ENCODE measurements around the gene CLDN20. TPM values are rescaled to one million over a fixed set of nuclear protein-coding genes. Genes with fewer than 3 reads are reported as not detected.
A peak's percentile ranks its signal among the peaks of the same experiment; 100 is the strongest.

Gene CLDN20
- polyA plus RNA-seq, 1 of the 3 experiments (the other 2 are of a cell fraction): 0.07 TPM

- peak; percentile 46 for DNase-seq
- ChIA-PET POLR2A (interaction anchor here (0.5 to 1.6 kb wide), 6 partner anchors 16 to 714 kb away, joined by 3 to 5 read pairs (median 4); no protein-coding TSS in a partner anchor), CTCF (interaction anchor here (0.8 to 3.1 kb wide), 10 partner anchors 16 to 447 kb away, joined by 3 to 15 read pairs (median 4); partner anchors contain the start of gene CLDN20)
- 2% methylated on average over 18 of the region's 20 CpGs for WGBS (ENCODE audit: low lambda C conversion rate)
- Histone ChIP-seq H3K9me2 (no peaks in the 10 kb centered on the region), H4K20me1 (ENCODE audit: insufficient read depth) (no peaks in the 10 kb centered on the region), H3K27me3 (ENCODE audit: insufficient read depth) (no peaks in the 10 kb centered on the region), H3K27ac (ENCODE audit: low read depth in 2 of 2, low read length in 1 of 2) (peak overlapping the region; percentile 83 to 97), H3K4me3 (ENCODE audit: low read depth in 2 of 2, low read length in 1 of 2) (peak overlapping the region; percentile 95 to 99), H3K36me3 (replicated peaks in 1 of 2; ENCODE audit: control insufficient read depth in 1 of 2, insufficient read depth in 2 of 2, low read length in 1 of 2) (peaks cover 15 to 25% of the 10 kb centered on the region in 2 experiments), H3K9ac (peak overlapping the region; percentile 75), H3K9me3 (no peaks in the 10 kb centered on the region), H3K4me2 (peak overlapping the region; percentile 71), H3F3A (replicated peaks; ENCODE audit: insufficient read depth) (peaks cover 16% of the 10 kb centered on the region), H3K79me2 (ENCODE audit: insufficient read depth) (peaks cover 41% of the 10 kb centered on the region), H3K4me1 (ENCODE audit: control insufficient read depth in 1 of 2, insufficient read depth in 2 of 2, low read depth in 1 of 2, low read length in 1 of 2) (peaks cover 15 to 22% of the 10 kb centered on the region in 2 experiments), H2AFZ (ENCODE audit: low read depth) (peak overlapping the region; percentile 92)
- TF ChIP-seq FOSL2 (IDR thresholded peaks at IDR 0.05; ENCODE audit: borderline replicate concordance, low read depth) (no peak), GABPA (IDR thresholded peaks at IDR 0.05; ENCODE audit: low read depth) (no peak; the same call in 1 of the 2 replicates), TCF12 (IDR thresholded peaks at IDR 0.05) (peak; percentile 12; the same call in 1 of the 2 replicates), CTCF (IDR thresholded peaks at IDR 0.05) (no peak), SMC3 (IDR thresholded peaks at IDR 0.05; ENCODE audit: low read depth, low read length) (no peak), JUND (IDR thresholded peaks at IDR 0.05) (no peak), RCOR1 (IDR thresholded peaks at IDR 0.05; ENCODE audit: low read length) (peak; percentile 72; the same call in 1 of the 2 replicates), NRF1 (IDR thresholded peaks at IDR 0.05; ENCODE audit: low read depth, low read length) (no peak), FOXJ3 (CRISPR knock-in tag; IDR thresholded peaks at IDR 0.05) (no peak), SIN3A (IDR thresholded peaks at IDR 0.05; ENCODE audit: borderline replicate concordance, low read depth, low read length) (no peak), POLR2AphosphoS5 (IDR thresholded peaks at IDR 0.05; ENCODE audit: low read depth, low read length) (no peak), EZH2phosphoT487 (IDR thresholded peaks at IDR 0.05; ENCODE audit: borderline replicate concordance, low read depth) (no peak), RXRA (IDR thresholded peaks at IDR 0.05; ENCODE audit: borderline replicate concordance, low read depth) (no peak), NFIC (IDR thresholded peaks at IDR 0.05; ENCODE audit: borderline replicate concordance) (no peak), MAX (IDR thresholded peaks at IDR 0.05; ENCODE audit: low read depth) (peak; percentile 90), TEAD4 (IDR thresholded peaks at IDR 0.05; ENCODE audit: borderline replicate concordance, insufficient read depth) (no peak), RFX5 (IDR thresholded peaks at IDR 0.05; ENCODE audit: low read length) (0 out of 2 replicates have a peak, but pooled peaks have one; percentile 32), RAD21 (IDR thresholded peaks at IDR 0.05; ENCODE audit: low read length) (no peak), PBX3 (IDR thresholded peaks at IDR 0.05) (0 out of 2 replicates have a peak, but pooled peaks have one; percentile 9), EP300 (IDR thresholded peaks at IDR 0.05; ENCODE audit: borderline replicate concordance in 1 of 2, low read depth in 1 of 2, low read length in 1 of 2) (peak in 1 of 2 experiments; percentile 38; a peak in 1 of 4 replicates)
- TF ChIP-seq, protein P1, sequence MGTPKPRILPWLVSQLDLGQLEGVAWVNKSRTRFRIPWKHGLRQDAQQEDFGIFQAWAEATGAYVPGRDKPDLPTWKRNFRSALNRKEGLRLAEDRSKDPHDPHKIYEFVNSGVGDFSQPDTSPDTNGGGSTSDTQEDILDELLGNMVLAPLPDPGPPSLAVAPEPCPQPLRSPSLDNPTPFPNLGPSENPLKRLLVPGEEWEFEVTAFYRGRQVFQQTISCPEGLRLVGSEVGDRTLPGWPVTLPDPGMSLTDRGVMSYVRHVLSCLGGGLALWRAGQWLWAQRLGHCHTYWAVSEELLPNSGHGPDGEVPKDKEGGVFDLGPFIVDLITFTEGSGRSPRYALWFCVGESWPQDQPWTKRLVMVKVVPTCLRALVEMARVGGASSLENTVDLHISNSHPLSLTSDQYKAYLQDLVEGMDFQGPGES (IDR thresholded peaks at IDR 0.05; ENCODE audit: low read depth, low read length): no peak
- TF ChIP-seq, protein P2, sequence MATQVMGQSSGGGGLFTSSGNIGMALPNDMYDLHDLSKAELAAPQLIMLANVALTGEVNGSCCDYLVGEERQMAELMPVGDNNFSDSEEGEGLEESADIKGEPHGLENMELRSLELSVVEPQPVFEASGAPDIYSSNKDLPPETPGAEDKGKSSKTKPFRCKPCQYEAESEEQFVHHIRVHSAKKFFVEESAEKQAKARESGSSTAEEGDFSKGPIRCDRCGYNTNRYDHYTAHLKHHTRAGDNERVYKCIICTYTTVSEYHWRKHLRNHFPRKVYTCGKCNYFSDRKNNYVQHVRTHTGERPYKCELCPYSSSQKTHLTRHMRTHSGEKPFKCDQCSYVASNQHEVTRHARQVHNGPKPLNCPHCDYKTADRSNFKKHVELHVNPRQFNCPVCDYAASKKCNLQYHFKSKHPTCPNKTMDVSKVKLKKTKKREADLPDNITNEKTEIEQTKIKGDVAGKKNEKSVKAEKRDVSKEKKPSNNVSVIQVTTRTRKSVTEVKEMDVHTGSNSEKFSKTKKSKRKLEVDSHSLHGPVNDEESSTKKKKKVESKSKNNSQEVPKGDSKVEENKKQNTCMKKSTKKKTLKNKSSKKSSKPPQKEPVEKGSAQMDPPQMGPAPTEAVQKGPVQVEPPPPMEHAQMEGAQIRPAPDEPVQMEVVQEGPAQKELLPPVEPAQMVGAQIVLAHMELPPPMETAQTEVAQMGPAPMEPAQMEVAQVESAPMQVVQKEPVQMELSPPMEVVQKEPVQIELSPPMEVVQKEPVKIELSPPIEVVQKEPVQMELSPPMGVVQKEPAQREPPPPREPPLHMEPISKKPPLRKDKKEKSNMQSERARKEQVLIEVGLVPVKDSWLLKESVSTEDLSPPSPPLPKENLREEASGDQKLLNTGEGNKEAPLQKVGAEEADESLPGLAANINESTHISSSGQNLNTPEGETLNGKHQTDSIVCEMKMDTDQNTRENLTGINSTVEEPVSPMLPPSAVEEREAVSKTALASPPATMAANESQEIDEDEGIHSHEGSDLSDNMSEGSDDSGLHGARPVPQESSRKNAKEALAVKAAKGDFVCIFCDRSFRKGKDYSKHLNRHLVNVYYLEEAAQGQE (IDR thresholded peaks at IDR 0.05; ENCODE audit: low read depth, low read length): no peak
Observed at GRCh38 chr6:155314773-155315515, 51.1 kb downstream of the CLDN20 start.

All from SK-N-SH (cell line).